Astrocyte of the hippocampus (primary cell): ENCODE measurements around the gene NLGN3.
"Not testable (repeated sequence)": the region's sequence is repeated elsewhere in the genome, so short reads cannot be mapped to it uniquely, and the experiment has no call there.

Experiments used
- DNase-seq: peaks from one replicate; pipeline ENCODE4 v3.0.0; 2011; ENCODE audit warnings: low read depth, low spot score

The NLGN3 gene

GRCh38 chrX:71169586-71169985 is 24.9 kb downstream of the NLGN3 start:
- DNase-seq: no peak

- no peak for DNase-seq
Observed at GRCh38 chrX:71170660-71171059, 26.0 kb downstream of the NLGN3 start.

- no peak for DNase-seq
Observed at GRCh38 chrX:71171110-71171801, 26.6 kb downstream of the NLGN3 start.

- no peak for DNase-seq
Observed at GRCh38 chrX:71173440-71173839, 28.8 kb downstream of the NLGN3 start.

GRCh38 chrX:71174795-71175194 is 30.2 kb downstream of the NLGN3 start:
- DNase-seq: no peak

- no peak for DNase-seq
Observed at GRCh38 chrX:71175531-71175930, 30.9 kb downstream of the NLGN3 start.

GRCh38 chrX:71177327-71177726 is 32.7 kb downstream of the NLGN3 start:
- no peak for DNase-seq

GRCh38 chrX:71178908-71179307 is 34.3 kb downstream of the NLGN3 start:
- peak; percentile 74 for DNase-seq

GRCh38 chrX:71180579-71181265 is 36.1 kb downstream of the NLGN3 start:
- not testable (repeated sequence) for DNase-seq

GRCh38 chrX:71181558-71181909 is 36.9 kb downstream of the NLGN3 start:
- no peak for DNase-seq

- peak; percentile 95 for DNase-seq
Observed at GRCh38 chrX:71181910-71182799, 37.5 kb downstream of the NLGN3 start.

GRCh38 chrX:71182871-71183270 is 38.2 kb downstream of the NLGN3 start:
- no peak for DNase-seq

GRCh38 chrX:71183341-71183740 is 38.7 kb downstream of the NLGN3 start:
- peak; percentile 21 for DNase-seq

GRCh38 chrX:71184092-71184491 is 39.5 kb downstream of the NLGN3 start:
- DNase-seq: no peak

- no peak for DNase-seq
Observed at GRCh38 chrX:71184803-71185495, 40.3 kb downstream of the NLGN3 start.

- no peak for DNase-seq
Observed at GRCh38 chrX:71191248-71191647, 46.6 kb downstream of the NLGN3 start.

GRCh38 chrX:71195964-71196649 is 51.5 kb downstream of the NLGN3 start:
- DNase-seq: no peak

GRCh38 chrX:71198066-71198465 is 53.4 kb downstream of the NLGN3 start:
- no peak for DNase-seq

GRCh38 chrX:71199252-71200008 is 54.8 kb downstream of the NLGN3 start:
- no peak for DNase-seq

- DNase-seq: no peak
Observed at GRCh38 chrX:71210816-71211215, 66.2 kb downstream of the NLGN3 start.
